GM06990 (cell line): ENCODE data around the gene SRRM4.

Experiments
- DNase-seq: peaks from one replicate; pipeline ENCODE4 v3.0.0-alpha.2; 2011; ENCODE audit not compliant: insufficient read length; ENCODE audit errors: extremely low read depth
- H3K27me3 ChIP-seq: replicated peaks from 2 replicates; pipeline ENCODE4 v1.6.0; 2011; ENCODE audit warnings: low read length; ENCODE audit not compliant: control insufficient read depth, insufficient read depth
- H3K36me3 ChIP-seq: 2 replicates; pipeline ENCODE4 v1.5.1; 2011; ENCODE audit warnings: low read length; ENCODE audit not compliant: control insufficient read depth, insufficient read depth
- H3K4me3 ChIP-seq: replicated peaks from 2 replicates; pipeline ENCODE4 v1.5.1; 2011; ENCODE audit warnings: low read depth, mild to moderate bottlenecking, control low read depth, low read length
- CTCF ChIP-seq: IDR thresholded peaks from 2 replicates; pipeline ENCODE4 v1.5.1; 2011; ENCODE audit warnings: low read length, control low read depth, mild to moderate bottlenecking, inconsistent platforms; ENCODE audit not compliant: insufficient read depth, poor library complexity, severe bottlenecking

SRRM4 gene

GRCh38 chr12:118960865-118961264, 20.5 kb upstream of the SRRM4 start:
- Histone ChIP-seq H3K4me3 (no peak overlapping the region), H3K27me3 (no peaks in the 10 kb centered on the region; the same call in 1 of the 2 replicates), H3K36me3 (no peaks in the 10 kb centered on the region)
- TF ChIP-seq CTCF: no peak
- no peak for DNase-seq

- Histone ChIP-seq H3K36me3 (no peaks in the 10 kb centered on the region), H3K4me3 (no peak overlapping the region), H3K27me3 (no peaks in the 10 kb centered on the region)
- TF ChIP-seq CTCF: no peak
- no peak for DNase-seq
These were observed 16.4 kb upstream of the SRRM4 start for GRCh38 chr12:118964988-118965387.

- H3K27me3 ChIP-seq: no peaks in the 10 kb centered on the region
- H3K36me3 ChIP-seq: no peaks in the 10 kb centered on the region
- no peak overlapping the region for H3K4me3 ChIP-seq
- no peak for DNase-seq
- TF ChIP-seq CTCF: no peak
These were observed 10.5 kb upstream of the SRRM4 start for GRCh38 chr12:118970856-118971255.

- no peak for TF ChIP-seq CTCF
- Histone ChIP-seq H3K4me3 (no peak overlapping the region), H3K27me3 (no peaks in the 10 kb centered on the region), H3K36me3 (no peaks in the 10 kb centered on the region)
- DNase-seq: no peak
These were observed 8.4 kb upstream of the SRRM4 start for GRCh38 chr12:118972982-118973381.

- no peaks in the 10 kb centered on the region; the same call in 1 of the 2 replicates for H3K27me3 ChIP-seq
- DNase-seq: no peak
- no peaks in the 10 kb centered on the region for H3K36me3 ChIP-seq
- no peak overlapping the region for H3K4me3 ChIP-seq
- peak; percentile 74 for TF ChIP-seq CTCF
These were observed 1.5 kb upstream of the SRRM4 start for GRCh38 chr12:118979763-118980406.
